ENCODE data around the gene HPS4.
"Not testable (repeated sequence)": the region's sequence is repeated elsewhere in the genome, so short reads cannot be mapped to it uniquely, and the experiment has no call there.

Gene HPS4

GRCh38 chr22:26483439-26484359, at the start of gene HPS4, which contains the start of gene SRRD:
HPS4 (minus strand) TSS chr22:26483783; CDS start chr22:26481762, 2,021 bp downstream.
SRRD (plus strand) TSS chr22:26483877; CDS start chr22:26483891, 14 bp downstream.
- peak in 54 of 56 donors; percentile 22 to 87 (median 69) for DNase-seq

- DNase-seq = no peak
These were observed 45.8 kb upstream of the HPS4 start for GRCh38 chr22:26529345-26529744.

- not testable (repeated sequence) for DNase-seq
These were observed 44.9 kb upstream of the HPS4 start for GRCh38 chr22:26528518-26528917.

GRCh38 chr22:26527574-26528465, 44.2 kb upstream of the HPS4 start:
- no peak for DNase-seq

GRCh38 chr22:26527167-26527566, 43.6 kb upstream of the HPS4 start:
- no peak for DNase-seq

GRCh38 chr22:26525946-26526564, 42.5 kb upstream of the HPS4 start:
- DNase-seq = no peak

- no peak for DNase-seq
These were observed 41.3 kb upstream of the HPS4 start for GRCh38 chr22:26524870-26525269.

GRCh38 chr22:26522592-26522991, 39.0 kb upstream of the HPS4 start:
- no peak for DNase-seq

- no peak for DNase-seq
These were observed 38.4 kb upstream of the HPS4 start for GRCh38 chr22:26522012-26522411.

GRCh38 chr22:26517429-26517828, 33.8 kb upstream of the HPS4 start:
- DNase-seq = no peak

- no peak for DNase-seq
These were observed 32.9 kb upstream of the HPS4 start for GRCh38 chr22:26516503-26516902.

- no peak for DNase-seq
These were observed 32.3 kb upstream of the HPS4 start for GRCh38 chr22:26515931-26516330.

GRCh38 chr22:26514419-26515161, 31.0 kb upstream of the HPS4 start:
- DNase-seq = no peak

GRCh38 chr22:26513838-26514237, 30.3 kb upstream of the HPS4 start:
- DNase-seq = no peak

GRCh38 chr22:26512149-26512793, 28.7 kb upstream of the HPS4 start, which contains the start of gene TFIP11:
TFIP11 (minus strand) TSS chr22:26512473; CDS start chr22:26510272, 2,201 bp downstream.
- DNase-seq = peak; percentile 51 to 98 (median 88)

GRCh38 chr22:26508148-26508547, 24.6 kb upstream of the HPS4 start:
- no peak for DNase-seq

GRCh38 chr22:26503758-26504157, 20.2 kb upstream of the HPS4 start:
- no peak for DNase-seq

- DNase-seq = peak in 37 of 56 donors; percentile 1 to 50 (median 16)
These were observed 19.3 kb upstream of the HPS4 start for GRCh38 chr22:26502688-26503561.

GRCh38 chr22:26501996-26502395, 18.4 kb upstream of the HPS4 start:
- DNase-seq = no peak
